Karpas-422 (cell line): ENCODE results near the gene EXPH5. TPM values are rescaled to one million over a fixed set of nuclear protein-coding genes. Genes with fewer than 3 reads are reported as not detected.
"Not testable (repeated sequence)": the region's sequence is repeated elsewhere in the genome, so short reads cannot be mapped to it uniquely, and the experiment has no call there.

Experiments
- DNase-seq: peaks from one replicate; pipeline ENCODE4 v3.0.0-alpha.2; 2015
- H2AFZ ChIP-seq: fragments of 200-600 bp; sonication (generic); 2 replicates; pipeline ENCODE4 v1.6.1; 2014; ENCODE audit warnings: antibody characterized with exemption, low read length, mixed read lengths
- H3K27ac ChIP-seq: fragments of 200-600 bp; sonication (generic); 2 replicates; pipeline ENCODE4 v1.5.1; 2014; ENCODE audit warnings: mild to moderate bottlenecking, low read length, moderate library complexity
- H3K27me3 ChIP-seq: fragments of 200-600 bp; sonication (generic); 2 replicates; pipeline ENCODE4 v1.6.1; 2014; ENCODE audit warnings: low read length, mixed read lengths
- H3K36me3 ChIP-seq: fragments of 200-600 bp; sonication (generic); 2 replicates; pipeline ENCODE4 v1.6.1; 2014; ENCODE audit warnings: low read length, mixed read lengths; ENCODE audit not compliant: insufficient read depth
- H3K4me1 ChIP-seq: fragments of 200-600 bp; sonication (generic); 2 replicates; pipeline ENCODE4 v1.6.1; 2014; ENCODE audit warnings: mild to moderate bottlenecking, low read length, mixed read lengths
- H3K4me2 ChIP-seq: fragments of 200-600 bp; sonication (generic); 2 replicates; pipeline ENCODE4 v1.6.1; 2014; ENCODE audit warnings: low read length, low read depth, mild to moderate bottlenecking; ENCODE audit not compliant: poor library complexity, severe bottlenecking
- H3K4me3 ChIP-seq: fragments of 200-600 bp; sonication (generic); 2 replicates; pipeline ENCODE4 v1.5.1; 2014; ENCODE audit warnings: mild to moderate bottlenecking, antibody characterized with exemption, low read length, mixed read lengths
- H3K79me2 ChIP-seq: fragments of 200-600 bp; sonication (generic); 2 replicates; pipeline ENCODE4 v1.6.1; 2014; ENCODE audit warnings: mild to moderate bottlenecking, low read length, mixed read lengths
- H3K9ac ChIP-seq: fragments of 200-600 bp; sonication (generic); 2 replicates; pipeline ENCODE4 v1.6.0; 2014; ENCODE audit warnings: low read length
- H3K9me2 ChIP-seq: fragments of 200-600 bp; sonication (generic), shearing (Covaris generic); replicated peaks from 2 replicates; pipeline ENCODE4 v1.6.0; 2014; ENCODE audit warnings: mild to moderate bottlenecking, low read length, moderate library complexity; ENCODE audit not compliant: insufficient read depth
- H3K9me3 ChIP-seq: fragments of 300-700, 200-600 bp; sonication (generic); 2 replicates; pipeline ENCODE4 v1.6.1; 2014; ENCODE audit warnings: low read length, mixed read lengths
- H4K20me1 ChIP-seq: fragments of 200-600 bp; sonication (generic); 2 replicates; pipeline ENCODE4 v1.6.1; 2014; ENCODE audit warnings: mild to moderate bottlenecking, antibody characterized with exemption, low read length, low read depth; ENCODE audit not compliant: insufficient read depth
- total RNA-seq: library from RNA; depleted of rRNA; stranded (reverse); fragments of >200 nt; shearing (Covaris generic); gene quantifications from 2 replicates; pipeline ENCODE4 v1.2.3, GENCODE V29; 2014; ENCODE audit warnings: low replicate concordance

Gene EXPH5
- total RNA-seq, 1 experiment from 2014 or later = not detected

DNA sequence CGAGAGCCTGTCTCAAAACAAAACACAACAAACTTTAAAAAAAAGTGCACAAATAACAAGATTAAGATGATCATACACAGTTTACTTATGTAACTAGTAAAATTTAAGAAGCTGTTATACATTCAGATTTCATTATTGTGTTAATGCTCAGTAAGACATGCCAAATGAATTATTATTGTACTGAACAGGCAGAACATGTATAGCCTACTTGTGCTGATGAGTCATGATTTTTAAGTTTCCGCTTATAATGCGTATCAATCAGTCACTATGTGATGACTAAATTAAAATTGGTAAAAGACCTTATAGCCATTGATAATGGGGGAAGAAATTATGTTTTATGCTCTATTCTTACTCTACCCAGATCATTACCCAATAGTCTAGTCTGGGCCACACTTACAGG is 20.5 kb upstream of the EXPH5 start:
- Histone ChIP-seq H3K4me3 (no peak overlapping the region), H3K4me1 (no peaks in the 10 kb centered on the region), H3K9me2 (no peaks in the 10 kb centered on the region), H3K79me2 (no peaks in the 10 kb centered on the region), H2AFZ (no peak overlapping the region), H3K4me2 (no peak overlapping the region), H3K9me3 (no peaks in the 10 kb centered on the region), H3K9ac (no peak overlapping the region), H3K27ac (no peak overlapping the region), H4K20me1 (no peaks in the 10 kb centered on the region), H3K36me3 (no peaks in the 10 kb centered on the region), H3K27me3 (no peaks in the 10 kb centered on the region)
- no peak for DNase-seq

DNA sequence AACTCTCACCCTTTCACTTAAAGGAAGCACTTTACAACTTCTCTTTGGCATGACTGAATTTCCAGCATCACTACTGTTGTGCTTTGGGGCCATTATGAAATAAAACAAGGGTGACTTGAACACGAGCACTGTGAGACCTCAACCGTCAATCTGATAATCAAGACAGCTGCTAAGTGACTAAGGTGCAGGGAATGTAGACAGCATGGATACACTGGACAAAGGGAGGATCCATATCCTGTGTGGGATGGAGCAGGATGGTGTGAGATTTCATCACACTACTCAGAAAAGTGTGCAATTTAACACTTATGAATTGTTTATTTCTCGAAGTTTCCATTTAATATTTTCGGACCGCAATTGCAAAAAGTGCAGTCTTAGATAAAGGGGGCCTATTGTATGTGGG is 16.1 kb upstream of the EXPH5 start:
- Histone ChIP-seq H2AFZ (no peak overlapping the region), H3K4me1 (no peaks in the 10 kb centered on the region)

DNA sequence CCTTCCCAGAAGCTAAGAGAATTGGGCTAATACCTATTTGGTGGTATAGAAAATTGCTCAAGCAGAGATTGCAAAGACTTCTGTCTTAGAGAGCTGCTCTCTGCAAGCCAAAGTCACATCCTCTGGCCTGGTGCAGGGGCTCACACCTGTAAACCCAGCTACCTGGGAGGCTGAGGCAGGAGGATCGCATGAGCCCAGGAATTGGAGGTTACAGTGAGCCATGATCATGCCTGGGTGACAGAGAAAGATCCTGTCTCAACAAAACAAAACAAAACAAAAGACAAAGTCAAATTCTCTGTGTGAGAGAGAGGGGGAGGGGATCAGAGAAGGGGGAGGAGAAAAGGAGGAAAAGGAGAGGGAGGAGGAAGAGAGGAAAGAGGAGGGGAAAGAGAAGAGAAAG is 15.0 kb upstream of the EXPH5 start:
- Histone ChIP-seq H3K27ac (no peak overlapping the region), H3K4me1 (no peaks in the 10 kb centered on the region), H3K4me2 (no peak overlapping the region), H3K9me2 (no peaks in the 10 kb centered on the region), H3K9ac (no peak overlapping the region), H3K4me3 (no peak overlapping the region), H2AFZ (no peak overlapping the region), H3K27me3 (no peaks in the 10 kb centered on the region), H3K36me3 (no peaks in the 10 kb centered on the region), H3K9me3 (no peaks in the 10 kb centered on the region), H3K79me2 (no peaks in the 10 kb centered on the region), H4K20me1 (no peaks in the 10 kb centered on the region)
- no peak for DNase-seq

More for the DNA sequence above, 16.1 kb upstream of the EXPH5 start:
- Histone ChIP-seq H3K9me2 (no peaks in the 10 kb centered on the region), H3K9me3 (no peaks in the 10 kb centered on the region), H3K36me3 (no peaks in the 10 kb centered on the region), H3K4me3 (no peak overlapping the region), H4K20me1 (no peaks in the 10 kb centered on the region), H3K4me2 (no peak overlapping the region), H3K9ac (no peak overlapping the region), H3K79me2 (no peaks in the 10 kb centered on the region), H3K27ac (no peak overlapping the region), H3K27me3 (no peaks in the 10 kb centered on the region)
- no peak for DNase-seq

DNA sequence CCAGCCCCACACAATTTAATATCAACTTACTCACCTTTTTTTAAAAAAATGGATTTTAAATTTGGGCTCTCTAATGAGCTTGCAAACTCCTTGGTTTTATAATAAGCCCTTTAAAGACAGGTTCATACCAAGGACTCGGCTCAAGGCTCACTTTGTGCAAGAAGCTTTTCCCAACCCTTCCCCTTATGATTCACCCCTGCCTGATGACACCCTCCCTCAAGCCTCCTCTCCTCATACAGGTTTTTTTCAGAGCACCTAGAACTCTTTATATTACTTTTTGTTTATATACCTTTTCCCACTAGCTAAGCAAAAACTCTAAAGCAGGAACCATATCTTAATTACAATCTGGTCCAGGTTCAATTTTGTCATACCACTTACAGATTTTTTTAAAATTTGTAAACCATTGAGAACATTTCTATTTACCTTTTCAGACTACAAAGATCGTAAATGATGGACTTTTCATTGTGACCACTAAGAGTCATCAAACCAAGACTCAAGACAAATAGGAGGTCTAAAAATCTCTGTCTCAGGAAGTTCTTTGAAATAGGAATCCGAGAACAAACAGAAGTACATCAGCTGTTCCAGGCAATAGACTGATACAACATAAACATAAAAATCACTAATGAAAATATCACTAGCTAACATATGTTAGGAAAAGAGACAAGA is 13.1 kb upstream of the EXPH5 start:
- no peak overlapping the region for H3K4me3 ChIP-seq
- no peaks in the 10 kb centered on the region for H3K9me2 ChIP-seq
- H3K4me2 ChIP-seq = no peak overlapping the region
- no peak overlapping the region for H3K9ac ChIP-seq
- DNase-seq = no peak
- no peaks in the 10 kb centered on the region for H3K27me3 ChIP-seq
- no peaks in the 10 kb centered on the region for H3K79me2 ChIP-seq
- no peaks in the 10 kb centered on the region for H3K9me3 ChIP-seq
- H3K4me1 ChIP-seq = no peaks in the 10 kb centered on the region
- no peak overlapping the region for H2AFZ ChIP-seq
- no peaks in the 10 kb centered on the region for H3K36me3 ChIP-seq
- H3K27ac ChIP-seq = no peak overlapping the region
- H4K20me1 ChIP-seq = no peaks in the 10 kb centered on the region

DNA sequence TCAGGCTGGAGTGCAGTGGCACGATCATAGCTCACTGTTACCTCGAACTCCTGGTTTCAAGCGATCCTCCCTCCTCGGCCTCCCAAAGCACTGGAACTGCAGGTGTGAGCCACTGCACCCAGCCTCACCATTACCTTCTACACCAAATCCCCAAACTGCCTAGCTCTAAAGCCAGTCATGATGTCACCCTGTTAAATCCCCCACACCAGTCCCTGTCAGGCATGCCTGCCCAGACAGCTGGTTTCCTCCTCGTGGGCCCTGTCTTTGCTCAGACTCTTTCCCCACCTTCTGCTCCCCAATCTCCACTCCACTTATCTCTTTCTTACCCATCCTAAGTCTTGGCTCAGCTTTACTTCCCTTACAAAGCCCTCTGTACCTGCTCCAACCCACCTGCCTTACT is 12.5 kb upstream of the EXPH5 start:
- no peaks in the 10 kb centered on the region for H3K79me2 ChIP-seq
- no peaks in the 10 kb centered on the region for H3K9me2 ChIP-seq
- no peak overlapping the region for H3K27ac ChIP-seq
- no peaks in the 10 kb centered on the region for H3K9me3 ChIP-seq
- no peaks in the 10 kb centered on the region for H3K27me3 ChIP-seq
- H2AFZ ChIP-seq = no peak overlapping the region
- no peak overlapping the region for H3K4me2 ChIP-seq
- no peak for DNase-seq
- H3K9ac ChIP-seq = no peak overlapping the region
- no peak overlapping the region for H3K4me3 ChIP-seq
- H3K4me1 ChIP-seq = no peaks in the 10 kb centered on the region
- no peaks in the 10 kb centered on the region for H3K36me3 ChIP-seq
- H4K20me1 ChIP-seq = no peaks in the 10 kb centered on the region

DNA sequence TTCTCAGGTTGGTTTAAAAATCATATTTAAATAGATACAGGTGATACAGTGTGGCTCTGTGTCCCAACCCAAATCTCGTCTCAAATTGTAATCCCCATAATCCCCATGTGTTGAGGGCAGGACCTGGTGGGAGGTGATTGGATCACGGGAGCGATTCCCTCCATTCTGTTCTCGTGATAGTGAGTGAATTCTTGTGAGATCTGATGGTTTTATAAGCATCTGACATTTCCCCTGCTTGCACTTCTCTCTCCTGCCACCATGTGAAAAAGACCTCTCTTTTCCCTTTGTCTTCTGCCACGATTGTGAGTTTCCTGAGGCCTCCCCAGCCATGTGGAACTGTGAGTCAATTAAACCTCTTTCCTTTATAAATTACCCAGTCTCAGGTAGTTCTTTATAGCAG is 9.2 kb upstream of the EXPH5 start:
- H3K9me3 ChIP-seq, H3K27me3 ChIP-seq, H3K9me2 ChIP-seq, DNase-seq, H3K79me2 ChIP-seq, H3K36me3 ChIP-seq, H3K9ac ChIP-seq, H3K4me1 ChIP-seq, H2AFZ ChIP-seq, H3K4me3 ChIP-seq, H3K27ac ChIP-seq, H4K20me1 ChIP-seq, H3K4me2 ChIP-seq: not testable (repeated sequence)

DNA sequence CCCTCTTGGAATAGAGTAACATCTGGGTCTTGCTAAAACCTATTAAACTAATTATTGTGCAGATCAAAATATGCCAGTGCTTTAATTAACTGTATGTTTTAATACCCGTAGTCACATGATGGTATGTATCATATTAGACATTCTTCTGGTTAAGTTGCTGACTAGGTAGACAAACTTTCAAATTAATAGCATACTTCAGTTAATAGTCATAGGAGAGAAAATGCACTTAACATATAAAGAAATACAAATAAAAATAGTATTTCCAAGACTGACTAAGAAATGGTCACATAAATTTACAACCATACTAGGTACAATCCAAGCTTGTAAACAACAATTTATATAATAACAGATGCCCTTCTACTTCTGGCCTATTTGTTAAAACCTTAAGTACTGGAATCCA is 7.6 kb upstream of the EXPH5 start:
- Histone ChIP-seq H3K4me3 (no peak overlapping the region), H2AFZ (no peak overlapping the region), H3K9ac (no peak overlapping the region), H3K4me1 (no peaks in the 10 kb centered on the region), H3K79me2 (no peaks in the 10 kb centered on the region), H3K4me2 (no peak overlapping the region), H3K27ac (no peak overlapping the region), H4K20me1 (no peaks in the 10 kb centered on the region), H3K36me3 (no peaks in the 10 kb centered on the region), H3K27me3 (no peaks in the 10 kb centered on the region), H3K9me3 (no peaks in the 10 kb centered on the region), H3K9me2 (no peaks in the 10 kb centered on the region)
- DNase-seq = no peak

DNA sequence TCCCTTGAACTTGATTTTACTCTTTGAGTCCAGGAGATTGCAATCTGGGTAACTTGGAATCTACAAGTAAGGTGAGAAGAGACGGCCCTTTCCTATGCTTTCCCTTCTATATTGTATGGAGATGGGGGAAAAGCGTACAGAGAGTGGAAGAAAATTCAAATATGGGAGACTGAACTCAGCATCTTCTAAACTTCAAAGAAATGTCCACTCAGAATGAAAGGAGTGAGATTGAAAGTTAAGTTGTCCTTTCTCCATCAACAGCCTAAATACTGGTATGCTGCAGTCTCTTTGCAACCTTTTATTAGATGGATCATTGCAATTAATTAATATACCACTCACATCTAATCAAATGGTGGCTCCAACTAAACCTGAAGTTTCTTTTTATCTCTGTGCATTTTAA is 6.4 kb upstream of the EXPH5 start:
- no peaks in the 10 kb centered on the region for H3K4me1 ChIP-seq
- no peak for DNase-seq
- no peak overlapping the region for H2AFZ ChIP-seq
- H3K36me3 ChIP-seq = no peaks in the 10 kb centered on the region
- no peak overlapping the region for H3K4me3 ChIP-seq
- no peak overlapping the region for H3K9ac ChIP-seq
- no peaks in the 10 kb centered on the region for H3K9me2 ChIP-seq
- H3K4me2 ChIP-seq = no peak overlapping the region
- H4K20me1 ChIP-seq = no peaks in the 10 kb centered on the region
- H3K79me2 ChIP-seq = no peaks in the 10 kb centered on the region
- no peaks in the 10 kb centered on the region for H3K9me3 ChIP-seq
- H3K27me3 ChIP-seq = no peaks in the 10 kb centered on the region
- no peak overlapping the region for H3K27ac ChIP-seq
